ENCODE results near the gene MAP7D1.
A peak's percentile ranks its signal among the peaks of the same experiment; 100 is the strongest.

Gene MAP7D1

DNA sequence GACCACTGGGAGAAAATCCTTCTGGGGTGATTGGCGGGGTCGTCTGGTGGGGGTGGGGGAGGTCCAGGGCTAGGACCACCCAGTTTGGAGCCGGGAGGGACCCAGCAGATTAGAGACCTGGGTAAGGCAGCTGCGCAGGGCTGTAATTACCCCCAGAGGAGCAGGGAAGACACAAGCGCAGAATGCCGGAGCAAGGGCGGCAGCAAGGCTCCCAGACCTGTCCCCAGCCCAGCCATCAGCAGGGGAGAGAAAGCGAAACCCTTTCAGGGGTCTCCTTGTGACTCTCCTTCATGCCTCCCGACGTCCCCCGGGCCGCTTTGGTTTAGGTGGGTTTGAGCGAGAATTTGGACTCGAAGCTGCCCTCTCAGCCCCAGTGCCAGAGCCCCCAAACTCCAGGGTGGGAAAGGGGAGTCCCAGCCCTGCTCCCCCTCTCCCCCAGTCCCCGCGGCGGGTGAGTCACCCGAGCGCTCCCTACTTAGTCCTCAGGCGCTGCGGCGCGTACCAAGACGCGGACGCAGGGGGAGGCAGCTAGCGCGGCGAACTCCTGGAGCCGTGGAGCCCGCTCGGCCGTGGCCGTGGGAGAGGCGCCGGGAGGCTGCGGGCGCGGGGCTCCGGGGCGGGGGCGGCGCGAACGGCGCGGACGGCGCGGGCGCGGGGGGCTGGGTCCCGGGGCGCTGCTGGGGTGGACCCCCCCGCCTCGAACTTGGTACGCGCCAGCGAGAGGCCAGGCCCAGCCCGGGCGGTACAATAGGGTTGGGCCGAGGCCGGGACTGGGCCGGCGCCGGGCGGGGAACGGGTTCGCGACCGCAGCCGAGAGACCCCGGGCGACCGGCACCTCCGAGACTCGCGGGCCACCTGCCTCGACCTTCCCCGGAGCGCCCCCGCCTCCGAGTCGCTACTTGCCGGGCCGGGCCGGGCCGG lies at the start of gene MAP7D1:
Gene MAP7D1, plus strand, starts transcription at position 753 of the 921 bp plus-strand sequence. CDS start 258 bp downstream, outside the sequence.
- DNase-seq = peak; percentile 92

DNA sequence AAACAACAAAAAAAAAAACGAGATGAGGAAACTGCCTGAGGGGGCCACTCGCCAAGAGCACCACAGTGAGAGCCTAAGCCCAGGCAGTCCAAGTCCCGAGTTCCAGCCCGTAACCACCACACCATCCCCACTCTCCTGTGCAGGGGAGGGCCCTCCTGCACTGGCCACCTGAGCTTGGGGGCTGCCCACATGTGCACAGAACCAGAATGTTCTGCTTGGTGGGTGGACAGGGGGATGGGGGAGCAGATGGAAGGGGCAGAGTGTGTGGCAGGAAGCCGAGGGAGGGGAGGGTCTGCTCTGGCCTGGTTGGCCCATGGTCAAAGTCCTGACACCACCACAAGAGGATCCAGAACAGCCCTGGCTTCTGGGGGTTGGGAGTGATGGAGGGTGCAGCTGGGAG lies 49.7 kb upstream of the MAP7D1 start:
- no peak for DNase-seq

DNA sequence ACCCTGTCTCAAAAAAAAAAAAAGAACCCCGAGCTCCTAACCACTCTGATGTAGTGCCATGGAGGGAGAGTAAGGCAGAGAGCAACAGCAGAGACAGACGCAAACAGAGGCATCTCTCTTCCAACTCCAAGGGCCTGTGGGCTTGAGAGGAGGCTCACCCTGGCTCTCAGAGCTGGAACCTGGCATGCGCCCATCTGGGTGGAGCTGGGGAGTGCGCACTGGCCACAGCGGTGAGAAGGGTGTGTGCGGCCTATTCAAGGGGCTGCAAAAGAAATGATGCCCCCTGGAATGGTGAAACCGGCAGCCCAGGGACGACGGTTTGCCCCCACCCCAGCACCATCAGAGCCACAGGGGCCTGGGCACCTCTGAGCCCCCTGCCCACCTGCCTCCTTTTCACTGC lies 48.6 kb upstream of the MAP7D1 start:
- DNase-seq = no peak

DNA sequence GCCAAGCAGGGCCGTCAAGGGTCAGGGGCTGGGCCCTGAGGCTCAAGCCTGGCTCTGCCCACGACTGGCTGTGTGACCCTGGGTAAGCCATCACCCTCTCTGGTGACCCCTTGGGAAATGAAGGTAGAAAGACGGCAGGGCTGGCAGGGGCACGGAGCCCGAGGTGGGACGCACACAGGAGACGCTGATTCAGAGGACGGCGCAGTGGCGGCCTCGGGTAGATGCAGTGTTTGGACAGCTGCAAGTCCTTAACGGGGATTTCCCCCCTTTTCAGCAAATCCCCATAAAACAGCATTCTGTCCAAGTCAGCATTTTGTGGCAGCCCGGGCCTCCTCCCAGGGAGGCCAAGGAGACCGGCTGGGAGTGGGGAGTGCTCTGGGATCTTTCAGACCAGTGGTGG lies 47.6 kb upstream of the MAP7D1 start:
- DNase-seq = no peak

DNA sequence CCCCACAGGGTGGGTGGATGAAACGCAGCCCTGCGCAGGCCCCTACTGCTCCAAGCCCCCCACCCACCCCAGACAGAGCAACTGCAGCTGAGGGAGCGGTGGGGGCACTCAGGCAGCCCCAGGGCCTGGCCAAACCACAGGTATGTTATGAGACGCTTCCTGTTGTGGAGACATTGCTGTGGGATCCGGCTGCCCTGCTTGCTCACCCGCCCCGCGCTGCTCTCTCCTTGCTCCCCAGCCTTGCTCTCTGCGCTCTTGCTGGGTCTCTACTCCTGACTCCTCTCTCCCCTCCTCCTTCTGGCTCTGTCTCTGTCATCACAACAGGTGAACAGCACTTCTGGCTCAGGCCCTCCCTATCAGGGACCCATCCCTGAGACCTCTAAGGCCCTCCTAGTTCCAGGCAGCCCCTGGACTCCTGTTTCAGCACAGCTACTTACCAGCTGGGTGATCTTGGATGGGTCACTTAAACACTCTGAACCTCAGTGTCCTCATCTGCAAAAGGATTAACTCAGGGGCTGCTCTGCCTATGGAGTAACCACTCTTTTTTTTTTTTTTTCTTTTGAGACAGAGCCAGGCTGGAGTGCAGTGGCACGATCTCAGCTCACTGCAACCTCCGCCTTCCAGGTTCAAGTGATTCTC lies 46.8 kb upstream of the MAP7D1 start:
- DNase-seq = peak; percentile 71

DNA sequence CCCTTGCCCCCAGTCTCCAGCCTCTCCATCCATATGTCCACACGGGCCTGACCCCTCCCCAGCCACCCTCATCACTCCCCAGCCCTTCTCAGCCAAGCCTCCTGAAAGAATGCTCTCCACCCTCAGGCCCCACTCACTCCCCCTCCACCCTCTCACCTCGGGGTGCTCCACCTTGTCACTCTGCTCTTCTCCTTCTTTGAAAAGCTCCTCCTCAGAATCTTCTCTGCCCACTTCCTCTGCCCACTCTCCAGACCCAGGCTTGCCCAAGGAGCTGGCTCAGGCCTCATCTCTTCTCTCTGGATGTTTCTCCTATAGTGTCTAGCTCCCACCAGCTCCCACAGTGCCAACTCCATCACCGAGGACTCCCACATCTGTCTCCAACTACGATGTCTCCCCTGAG lies 44.8 kb upstream of the MAP7D1 start:
- no peak for DNase-seq

DNA sequence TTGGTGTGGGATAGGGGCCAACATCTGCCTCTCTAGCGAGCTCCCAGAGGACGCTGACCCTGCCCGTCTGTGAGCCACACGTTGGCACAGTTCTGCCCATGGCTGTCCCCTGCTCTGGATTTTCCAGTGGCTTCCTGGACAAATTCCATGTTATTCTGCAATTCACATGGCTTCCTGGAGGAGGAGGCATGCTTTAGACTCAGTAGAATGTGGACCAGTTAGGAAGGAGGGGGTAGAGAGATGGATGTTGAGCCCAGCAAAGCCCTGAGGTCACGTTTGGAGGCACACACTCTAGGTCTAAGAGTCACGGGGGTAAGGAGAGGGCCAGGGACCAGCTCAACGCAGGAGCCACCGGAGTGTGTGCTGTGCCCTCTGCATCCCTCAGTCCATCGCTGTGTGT lies 43.1 kb upstream of the MAP7D1 start:
- no peak for DNase-seq

DNA sequence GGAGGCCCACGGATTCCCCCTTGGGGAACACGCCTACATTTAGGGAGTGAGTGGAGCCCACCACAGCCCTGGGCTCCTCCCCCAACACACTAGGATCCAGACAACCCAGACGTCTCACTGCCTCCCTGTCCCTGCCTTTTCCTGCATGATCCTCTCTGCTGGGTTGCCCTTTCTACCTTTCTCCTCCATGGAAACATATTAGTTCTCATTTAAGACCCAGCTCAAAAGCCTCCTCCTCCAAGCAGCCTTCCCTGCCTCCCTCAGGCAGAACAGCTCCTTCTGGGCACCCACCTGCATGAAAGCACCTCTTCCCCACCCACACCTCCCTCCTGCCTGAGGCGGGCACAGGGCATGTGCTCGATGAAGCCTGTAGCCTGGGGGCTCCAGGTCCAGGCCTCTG lies 41.6 kb upstream of the MAP7D1 start:
- DNase-seq = no peak

DNA sequence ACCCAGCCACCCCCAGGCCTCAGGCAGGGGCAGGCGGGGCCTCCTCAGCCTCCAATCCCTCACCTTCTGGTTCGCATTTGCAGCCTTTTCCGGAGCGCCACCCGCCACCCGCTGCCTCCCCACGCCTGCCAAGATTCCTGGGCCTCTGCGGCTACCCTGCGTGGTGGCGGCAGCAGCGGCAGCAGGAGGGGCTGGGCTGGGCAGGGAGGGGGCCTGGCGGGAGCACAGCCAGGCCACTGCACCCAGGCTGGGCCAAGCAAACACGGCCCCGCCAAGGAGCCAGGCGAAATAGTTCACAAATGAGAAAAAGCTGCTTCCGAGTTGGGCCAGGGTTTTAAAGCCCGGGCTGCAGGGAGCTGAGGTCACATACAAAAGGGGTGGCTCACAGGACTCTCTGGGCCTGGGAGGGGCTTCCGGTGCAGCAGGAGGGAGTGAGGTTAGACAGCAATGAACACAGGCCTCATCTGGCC lies 40.7 kb upstream of the MAP7D1 start:
- DNase-seq = no peak

DNA sequence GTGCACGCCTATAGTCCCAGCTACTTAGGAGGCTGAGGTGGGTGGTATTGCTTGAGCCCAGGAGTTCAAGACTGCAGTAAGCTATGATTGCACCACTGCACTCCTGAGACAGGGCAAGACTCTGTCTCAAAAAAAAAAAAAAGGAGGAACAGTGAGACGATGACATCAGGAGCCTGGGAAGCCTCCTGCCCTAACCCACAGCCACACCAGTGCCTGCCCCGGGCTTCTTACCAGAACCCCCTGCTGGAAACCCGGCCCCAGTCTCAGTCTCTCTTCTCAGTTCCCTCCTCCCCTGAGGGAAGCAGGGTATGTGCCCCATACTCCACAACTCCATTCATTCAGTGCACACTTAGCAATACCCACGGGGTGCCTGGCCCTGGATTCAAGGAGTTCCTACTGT lies 40.0 kb upstream of the MAP7D1 start:
- no peak for DNase-seq

DNA sequence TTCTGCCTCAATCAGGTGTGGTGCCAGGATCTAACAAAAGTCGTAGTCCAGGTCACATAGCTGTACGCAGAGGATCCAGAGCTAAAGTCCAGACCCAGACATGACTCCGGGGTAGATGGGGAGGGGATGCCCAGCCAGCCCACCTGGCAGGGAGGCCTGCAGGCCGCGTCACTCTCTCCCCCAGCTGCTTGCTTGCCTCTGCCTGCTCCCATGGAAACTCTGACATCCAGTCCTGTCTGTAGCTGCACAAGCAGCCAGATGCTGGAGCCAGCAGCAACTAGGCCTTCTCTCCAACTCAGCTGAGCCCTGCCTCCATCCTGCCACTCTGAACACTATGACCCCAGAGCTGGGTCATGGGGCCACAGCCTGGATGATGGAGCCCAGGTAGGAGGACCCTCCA lies 39.1 kb upstream of the MAP7D1 start:
- no peak for DNase-seq

DNA sequence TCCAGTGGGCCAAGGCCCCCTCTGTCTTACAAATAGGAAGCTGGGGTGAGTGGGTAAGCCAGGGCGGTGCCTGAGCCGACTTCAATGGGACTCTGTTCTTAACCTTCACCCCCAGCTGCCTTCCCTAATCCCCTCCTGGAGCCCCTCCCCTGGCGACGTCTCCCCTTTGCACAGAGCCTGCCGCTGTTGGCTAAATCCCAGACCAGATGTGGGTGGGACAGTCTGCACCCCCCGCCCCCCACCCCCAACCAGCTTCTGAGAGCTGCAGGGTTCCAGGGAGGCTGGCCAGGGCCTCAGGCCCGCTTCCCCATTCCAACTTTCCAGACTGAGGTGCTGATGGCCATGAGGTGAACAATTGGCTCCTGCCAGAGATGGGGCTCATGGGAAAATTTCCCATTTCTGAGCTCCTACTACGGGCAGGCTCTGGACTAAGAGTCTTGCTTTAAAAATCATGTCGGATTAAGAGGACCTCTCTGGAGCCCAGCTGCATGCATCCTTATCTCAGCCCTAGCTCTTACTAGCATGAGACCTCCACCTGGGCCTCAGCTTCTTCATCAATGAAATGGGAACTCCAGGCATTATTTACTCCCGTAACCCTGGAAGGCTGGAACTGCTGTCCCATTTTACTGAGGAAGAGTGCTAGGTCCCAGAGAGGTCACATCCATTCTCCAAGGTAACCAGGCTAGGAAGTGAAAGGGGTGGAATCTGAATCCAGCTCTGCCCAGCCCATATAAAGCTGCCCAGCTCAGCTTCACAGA lies 37.3 kb upstream of the MAP7D1 start:
- DNase-seq = no peak

DNA sequence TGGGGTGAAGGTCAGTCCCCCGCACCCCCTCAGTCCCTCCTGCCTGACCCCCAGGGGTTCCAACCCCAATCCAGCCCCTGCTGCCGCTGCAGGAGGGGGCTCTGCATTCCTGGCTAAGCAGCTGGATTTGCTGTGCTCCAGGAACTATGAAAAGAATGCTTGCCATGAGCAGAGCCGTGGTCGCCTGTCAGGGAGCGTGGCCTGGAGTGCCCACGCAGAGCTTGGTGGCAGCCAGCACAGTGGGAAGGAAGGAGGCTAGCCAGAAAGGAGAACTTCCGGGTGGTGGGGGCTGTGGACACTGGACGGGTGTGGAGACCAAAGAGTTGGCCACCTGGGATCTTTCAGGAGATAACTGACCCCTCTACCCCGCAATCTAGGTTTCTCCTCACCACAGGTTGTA lies 36.5 kb upstream of the MAP7D1 start:
- DNase-seq = no peak

DNA sequence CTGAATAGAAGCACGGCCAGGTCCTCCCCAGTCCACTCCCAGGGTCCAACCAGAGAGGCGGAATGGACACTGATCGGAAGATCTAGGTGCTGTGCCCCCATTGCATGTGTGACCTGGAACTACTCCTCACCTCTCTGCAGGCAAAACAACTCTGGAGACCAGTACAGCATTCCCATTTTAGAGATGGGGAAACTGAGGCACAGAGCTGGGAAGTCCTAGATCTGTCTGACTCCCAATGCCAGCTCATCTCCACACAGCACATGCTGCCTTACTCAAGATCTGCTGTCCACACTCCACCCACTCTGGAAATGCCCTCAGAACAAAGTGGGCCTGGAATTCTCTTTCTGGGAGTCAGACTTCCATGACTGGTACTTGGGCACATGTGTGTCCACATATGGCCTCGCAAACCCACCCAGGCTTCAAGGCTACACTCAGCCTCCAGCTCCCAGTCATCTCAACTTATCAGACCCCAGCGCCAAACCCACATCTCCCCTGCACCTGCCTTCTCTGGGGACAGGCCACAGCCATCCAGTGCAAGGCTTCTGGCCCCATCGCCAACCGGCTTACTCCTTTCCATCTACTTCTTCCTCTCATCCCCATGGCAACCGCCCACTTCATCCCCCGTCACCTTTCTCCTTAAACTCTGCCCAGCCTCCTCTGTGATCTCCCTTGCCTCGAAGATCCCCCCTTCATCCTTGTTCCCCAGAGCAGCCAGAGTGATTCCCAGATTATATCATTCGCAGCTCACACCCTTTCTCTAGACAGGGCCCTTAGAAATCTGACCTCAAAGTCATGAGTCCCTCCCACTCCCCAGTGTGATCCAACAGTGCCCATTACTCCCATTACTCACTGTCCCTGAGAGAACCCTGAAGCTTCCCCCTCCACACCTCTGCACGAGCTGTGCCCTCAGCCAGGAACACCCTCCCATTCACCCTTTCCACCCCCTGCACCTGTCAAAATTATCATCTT lies 33.6 kb upstream of the MAP7D1 start:
- no peak for DNase-seq

DNA sequence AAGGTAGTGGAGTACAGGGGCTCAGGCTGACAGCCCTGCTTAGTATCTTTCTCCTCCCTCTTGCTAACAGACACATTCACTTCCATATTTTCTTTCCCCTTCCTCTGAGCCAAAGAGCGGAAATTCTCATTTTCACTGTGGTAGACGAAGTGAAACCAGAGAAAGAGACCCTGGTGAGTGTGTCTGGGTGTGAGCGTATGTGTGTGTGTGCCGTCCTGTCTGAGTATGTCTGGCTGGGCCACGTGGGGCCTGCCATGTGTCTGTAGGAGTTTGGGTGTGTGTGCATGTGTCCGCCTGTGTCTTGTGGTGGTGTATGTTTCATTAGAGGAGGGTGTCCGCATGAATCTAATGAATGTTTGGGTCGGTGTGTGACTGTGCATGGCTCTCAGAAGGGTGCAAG lies 32.6 kb upstream of the MAP7D1 start:
- DNase-seq = no peak

DNA sequence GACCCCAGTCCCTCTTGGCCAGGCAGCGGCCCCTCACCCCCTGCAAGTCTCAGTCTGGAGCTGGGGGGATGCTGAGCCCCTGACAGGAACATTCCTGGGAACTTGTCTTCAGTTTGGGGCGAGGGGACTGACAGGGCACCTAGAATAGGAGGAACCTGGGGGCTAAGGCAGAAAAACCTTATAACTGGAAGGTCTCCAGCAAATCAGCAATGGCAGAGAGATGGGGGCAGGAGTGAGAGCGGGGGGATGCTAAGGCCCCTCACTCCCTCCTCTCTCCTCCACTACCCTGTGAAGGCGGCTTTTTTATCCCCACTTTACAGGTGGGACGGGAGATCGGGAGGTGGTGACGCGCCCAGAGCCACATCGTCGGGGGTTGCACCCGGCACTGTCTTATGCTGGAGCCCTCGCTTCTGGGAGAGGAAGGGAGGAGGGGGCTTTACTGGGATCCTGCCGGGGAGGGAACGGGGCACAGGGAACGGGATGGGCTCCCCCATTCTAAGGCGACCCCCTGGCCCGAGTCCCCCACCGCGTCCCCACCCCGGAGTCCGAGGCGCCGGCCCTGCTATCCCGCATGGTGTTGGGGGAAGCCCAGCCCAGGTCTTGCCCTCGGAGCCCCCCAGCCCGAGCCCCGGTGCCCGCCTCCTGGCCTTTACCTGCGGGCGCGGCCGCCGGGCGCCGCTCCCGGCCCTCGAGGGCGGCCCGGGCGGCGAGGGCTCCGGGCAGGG lies 31.4 kb upstream of the MAP7D1 start:
- DNase-seq = no peak

DNA sequence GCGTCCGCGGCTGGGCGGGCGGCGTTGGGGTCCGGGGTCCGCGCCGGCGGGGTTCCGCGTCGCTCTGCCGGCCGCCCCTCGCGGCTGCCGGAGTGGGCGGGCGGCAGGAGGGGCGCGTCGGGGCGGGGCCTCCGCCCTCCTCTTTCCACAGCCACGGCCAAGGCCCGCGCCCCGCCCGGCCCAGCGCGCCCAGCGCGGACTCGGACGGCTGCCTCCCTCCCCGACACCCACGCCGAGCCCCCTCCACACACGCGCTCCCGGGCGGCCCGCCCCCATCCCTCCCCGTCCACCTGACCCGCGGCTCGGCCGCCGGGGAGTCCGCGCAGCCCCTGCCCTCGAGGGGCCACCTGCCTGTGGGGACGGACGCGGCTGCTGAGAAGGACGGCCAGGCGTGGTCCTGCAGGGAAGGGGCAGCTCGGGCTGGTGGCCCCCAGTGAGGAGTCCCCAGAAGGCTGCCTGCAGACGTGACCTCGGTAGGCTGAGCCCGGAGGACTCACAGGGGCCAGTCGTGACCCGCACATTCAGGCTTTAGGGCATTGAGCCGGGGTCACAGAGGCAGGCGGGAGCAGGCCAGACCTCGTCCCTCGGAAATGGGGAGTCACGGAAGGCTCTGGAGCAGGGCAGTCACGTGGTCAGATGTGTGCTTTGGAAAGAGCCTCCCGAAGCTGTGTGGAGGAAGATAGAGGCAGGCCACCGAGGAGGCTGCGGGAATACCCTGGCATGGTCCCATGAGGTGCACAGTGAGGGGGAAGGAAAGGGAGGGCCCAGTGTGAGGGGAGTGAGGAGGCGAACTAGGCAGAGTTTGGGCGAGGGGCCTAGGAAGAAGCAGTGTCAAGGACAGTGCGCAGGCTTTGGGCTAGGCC lies 30.6 kb upstream of the MAP7D1 start, which contains the start of gene COL8A2:
Gene COL8A2, minus strand, starts transcription at position 94 of the 863 bp plus-strand sequence. CDS start 24,980 bp downstream, outside the sequence.
- DNase-seq = no peak

DNA sequence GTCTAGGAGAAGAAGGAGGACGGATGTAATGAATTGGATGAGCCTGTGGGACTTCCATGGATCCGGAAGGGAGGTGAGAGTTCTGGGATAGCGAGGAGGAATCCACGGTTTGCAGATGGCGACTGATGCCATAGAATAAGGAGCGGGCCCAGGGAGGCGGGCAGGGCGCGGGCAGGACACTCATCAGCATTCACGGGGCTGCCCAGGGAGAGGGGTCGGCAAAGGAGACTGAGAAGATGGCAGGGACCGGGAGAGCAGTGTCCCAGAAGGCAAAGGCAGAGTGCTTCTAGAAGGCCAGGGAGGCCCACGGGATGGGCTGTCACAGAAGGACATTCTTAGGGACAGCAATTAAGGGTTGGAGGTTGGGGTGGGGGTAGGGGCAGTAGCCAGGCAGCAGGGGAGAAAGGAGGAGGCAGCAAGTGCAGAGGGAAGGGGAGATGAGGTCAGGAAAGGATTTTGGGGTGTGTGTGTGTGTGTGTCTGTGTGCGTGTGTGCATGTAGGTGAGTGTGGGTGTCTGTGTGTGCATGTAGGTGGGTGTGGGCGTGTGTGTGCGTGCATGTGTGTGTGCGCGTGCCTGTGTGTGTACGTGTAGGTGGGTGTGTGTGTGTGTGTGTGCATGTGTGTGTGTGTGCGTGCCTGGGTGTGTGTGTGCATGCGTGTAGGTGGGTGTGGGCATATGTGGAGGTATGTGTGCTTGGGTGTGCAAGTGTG lies 29.8 kb upstream of the MAP7D1 start:
- DNase-seq = no peak

DNA sequence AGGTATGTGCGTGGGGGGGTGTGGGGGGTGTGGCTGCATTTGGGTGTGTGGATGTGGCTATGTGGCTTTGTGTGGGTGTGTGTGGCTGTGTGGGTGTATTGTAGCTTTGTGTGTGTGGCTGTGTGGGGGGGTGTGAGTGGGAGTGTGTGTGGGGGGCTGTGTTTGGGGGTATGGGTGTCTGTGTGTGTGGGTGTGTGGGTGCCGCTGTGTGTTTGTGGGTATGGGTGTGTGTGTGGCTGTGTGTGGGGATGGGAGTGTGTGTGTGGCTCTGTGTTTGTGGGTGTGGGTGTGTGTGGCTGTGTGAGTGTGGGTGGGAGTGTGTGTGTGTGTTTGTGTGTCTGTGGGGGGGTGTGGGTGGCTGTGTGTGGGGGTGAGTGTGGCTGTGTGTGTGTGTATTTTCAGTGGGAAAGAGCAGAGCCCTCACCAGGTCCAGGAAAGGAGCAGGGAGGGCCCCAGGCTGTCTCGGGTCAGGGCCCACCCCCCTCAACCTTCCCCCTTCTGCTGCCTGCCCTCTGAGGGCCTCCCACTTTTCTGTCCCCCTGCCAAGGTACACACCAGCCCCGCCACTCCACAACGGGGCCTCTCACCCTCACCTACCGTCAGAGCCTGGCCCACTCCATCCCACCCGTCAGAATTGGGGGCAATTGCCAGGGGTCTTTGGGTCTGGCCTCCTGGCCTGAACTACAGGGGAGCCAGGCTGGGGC lies 29.0 kb upstream of the MAP7D1 start:
- DNase-seq = no peak
